Prostate gland (tissue), 2 donors: Measurements from ENCODE around the gene TOB1. TPM values are rescaled to one million over a fixed set of nuclear protein-coding genes. Genes with fewer than 3 reads are reported as not detected.

Source experiments
- DNase-seq: peaks from one replicate; pipeline ENCODE4 v3.0.0-alpha.2; 2019; ENCODE audit warnings: low spot score
- H3K27ac ChIP-seq, 2 donors: fragments of 200-600 bp; sonication (generic); 2 replicates each; pipeline ENCODE4 v1.5.1; 2017 to 2019
- H3K27me3 ChIP-seq: fragments of 200-600 bp; sonication (generic); replicated peaks from 2 replicates; pipeline ENCODE4 v1.5.1; 2019; ENCODE audit not compliant: insufficient read depth
- H3K36me3 ChIP-seq, 2 donors: fragments of 200-600 bp; sonication (generic); 1 replicate in 1 of 2; 2 replicates in 1 of 2; pipeline versions ENCODE4 v1.5.1 to v1.8.1; 2017 to 2019
- H3K4me1 ChIP-seq: fragments of 200-600 bp; sonication (generic); replicated peaks from 2 replicates; pipeline ENCODE4 v1.5.1; 2019
- H3K4me3 ChIP-seq, 2 donors: fragments of 200-600 bp; sonication (generic); 2 replicates each; pipeline ENCODE4 v1.5.1; 2017 to 2019
- H3K9me3 ChIP-seq: fragments of 200-600 bp; sonication (generic); 2 replicates; pipeline ENCODE4 v1.5.1; 2017
- CTCF ChIP-seq, 4 experiments: fragments of 200-600 bp in 2 of 4; fragments of 450-650 bp in 2 of 4; sonication (generic) in 2 of 4; IDR thresholded peaks; 1 replicate in 3 of 4; 2 replicates in 1 of 4; pipeline ENCODE4 v1.5.1; 2016 to 2019; ENCODE audit warnings: antibody characterized with exemption in 4 of 4, mild to moderate bottlenecking in 2 of 4, moderate library complexity in 2 of 4
- POLR2A ChIP-seq: fragments of 450-650 bp; IDR thresholded peaks from one replicate; pipeline ENCODE4 v1.6.1; 2016; ENCODE audit warnings: antibody characterized with exemption, mild to moderate bottlenecking
- POLR2AphosphoS5 ChIP-seq: sonication (generic); formaldehyde crosslinking; IDR thresholded peaks from one replicate; pipeline ENCODE4 v1.6.1; 2017; ENCODE audit warnings: antibody characterized with exemption
- WGBS: methylation state at CpG from one replicate; pipeline ENCODE4 v1.1.5; 2018; 5-methylcytosine and 5-hydroxymethylcytosine counted together
- intact Hi-C: fragments of 100-400 bp; cut with DNase I; formaldehyde crosslinking; loops from one replicate; pipeline ENCODE4 v1.14.2; 2022
- total RNA-seq, 2 donors: library from RNA; depleted of rRNA; stranded (reverse); fragments of >200 nt; gene quantifications; one replicate each; pipeline ENCODE4 v1.1.0, GENCODE V29; 2016

TOB1 gene
- total RNA-seq, 2 donors from 2014 or later = 37.1 to 64.7 TPM

- peak overlapping the region; percentile 79 to 98 for H3K4me3 ChIP-seq
- TF ChIP-seq POLR2AphosphoS5 (no peak), POLR2A (no peak), CTCF (IDR thresholded peaks at IDR 0.05) (no peak)
- H3K9me3 ChIP-seq = no peaks in the 10 kb centered on the region
- peak overlapping the region; percentile 100 for H3K27ac ChIP-seq
- 17% methylated on average over 1 of the region's 1 CpG for WGBS
- intact Hi-C loops = no loop called here
- no peaks in the 10 kb centered on the region for H3K36me3 ChIP-seq
- DNase-seq = no peak
- H3K4me1 ChIP-seq = no peaks in the 10 kb centered on the region
- no peaks in the 10 kb centered on the region for H3K27me3 ChIP-seq
Measured at GRCh38 chr17:50868140-50868438, 1.9 kb upstream of the TOB1 start.

- Histone ChIP-seq H3K4me3 (peak overlapping the region; percentile 79 to 98), H3K9me3 (no peaks in the 10 kb centered on the region), H3K27me3 (no peaks in the 10 kb centered on the region), H3K36me3 (no peaks in the 10 kb centered on the region), H3K27ac (peak overlapping the region; percentile 100), H3K4me1 (no peaks in the 10 kb centered on the region)
- under 1% methylated on average over 35 of the region's 35 CpGs for WGBS
- TF ChIP-seq CTCF (IDR thresholded peaks at IDR 0.05) (no peak), POLR2AphosphoS5 (peak; percentile 94), POLR2A (peak; percentile 85)
- intact Hi-C loops = no loop called here
- DNase-seq = peak; percentile 98
Measured at GRCh38 chr17:50867363-50868139, 1.4 kb upstream of the TOB1 start.

- no peak for DNase-seq
- no peaks in the 10 kb centered on the region for H3K27me3 ChIP-seq
- no peaks in the 10 kb centered on the region for H3K4me1 ChIP-seq
- peak overlapping the region; percentile 79 to 98 for H3K4me3 ChIP-seq
- WGBS = 1% methylated on average over 27 of the region's 28 CpGs
- H3K36me3 ChIP-seq = no peaks in the 10 kb centered on the region
- H3K27ac ChIP-seq = peak overlapping the region; percentile 100
- no peak for TF ChIP-seq POLR2A
- TF ChIP-seq CTCF (IDR thresholded peaks at IDR 0.05) = no peak
- TF ChIP-seq POLR2AphosphoS5 = no peak
- intact Hi-C loops = loop anchor here (1.0 kb wide), 1 partner anchor 37 kb away; no protein-coding TSS in a partner anchor
- no peaks in the 10 kb centered on the region for H3K9me3 ChIP-seq
Measured at GRCh38 chr17:50866950-50867362, 802 bp upstream of the TOB1 start.

DNA sequence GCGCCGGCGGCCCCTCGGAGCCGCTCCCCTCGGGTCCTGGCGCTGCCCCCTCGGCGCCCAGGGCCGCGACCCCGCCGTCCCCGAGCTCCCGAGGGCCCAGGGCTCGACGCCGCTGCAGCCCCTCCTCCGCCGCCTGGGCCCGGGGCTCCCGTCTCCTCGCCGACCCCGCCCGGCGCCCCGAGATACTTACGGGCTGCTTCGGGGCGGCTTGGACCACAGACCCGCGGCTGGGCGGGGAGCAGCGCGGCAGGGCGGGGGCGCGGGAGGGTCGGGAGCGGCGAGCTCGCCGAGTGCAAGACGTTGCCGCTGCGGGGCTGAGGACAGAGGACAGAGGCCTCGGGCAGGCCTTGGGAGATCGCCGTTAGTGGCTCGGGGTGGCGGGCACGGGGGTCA lies 290 bp downstream of the TOB1 start:
- intact Hi-C loops = loop anchor here (1.0 to 2.0 kb wide), 2 partner anchors 38 to 89 kb away; no protein-coding TSS in a partner anchor
- H3K9me3 ChIP-seq = no peaks in the 10 kb centered on the region
- peak overlapping the region; percentile 100 for H3K27ac ChIP-seq
- H3K4me3 ChIP-seq = peak overlapping the region; percentile 79 to 98
- no peaks in the 10 kb centered on the region for H3K27me3 ChIP-seq
- no peak for DNase-seq
- H3K36me3 ChIP-seq = no peaks in the 10 kb centered on the region
- under 1% methylated on average over 38 of the region's 53 CpGs for WGBS
- TF ChIP-seq POLR2AphosphoS5 = no peak
- no peak for TF ChIP-seq CTCF (IDR thresholded peaks at IDR 0.05)
- TF ChIP-seq POLR2A = no peak
- H3K4me1 ChIP-seq = no peaks in the 10 kb centered on the region
